GM12878 (cell line): Measurements from ENCODE around the gene DNAJC27. TPM values are rescaled to one million over a fixed set of nuclear protein-coding genes. Genes with fewer than 3 reads are reported as not detected.

Source experiments
- ATAC-seq: fragments of 200-7000 bp; cut with Tn5 transposase; 3 replicates; pipeline ENCODE4 v1.9.1; 2020; ENCODE audit warnings: mild to moderate bottlenecking, moderate library complexity
- BruUV-seq: library from RNA; stranded (reverse); fragments of 400-500 nt; replicated peaks from 2 replicates; lab custom pipeline; 2021; lab: Mats Ljungman, UMichigan
- CTCF ChIA-PET: fragments of 300-600 bp; sonication (Branson Sonifier 250); formaldehyde crosslinking; extraction: SDS; loops from one replicate; lab custom pipeline; 2021; ENCODE audit warnings: inconsistent platforms; lab: Yijun Ruan, JAX
- POLR2A ChIA-PET: fragments of 350-600 bp; formaldehyde crosslinking; extraction: SDS; loops from one replicate; lab custom pipeline; 2021; ENCODE audit warnings: inconsistent platforms; lab: Charles Lee
- RAD21 ChIA-PET: fragments of 300-600 bp; sonication (Branson Sonifier 250); formaldehyde crosslinking; loops from one replicate; lab custom pipeline; 2023; ENCODE audit warnings: antibody characterized with exemption; ENCODE audit not compliant: unreplicated experiment; lab: Charles Lee
- SMC1A ChIA-PET: fragments of 300-600 bp; sonication (Branson Sonifier 250); formaldehyde crosslinking; loops from one replicate; lab custom pipeline; 2023; ENCODE audit not compliant: unreplicated experiment, uncharacterized antibody; lab: Charles Lee
- DNase-seq: peaks from one replicate; pipeline ENCODE4 v3.0.0-alpha.2; 2011; ENCODE audit warnings: low read depth, low spot score
- FAIRE-seq: peaks from 3 replicates; lab custom pipeline; 2011; peaks lifted over from hg19 to GRCh38; lab: Jason Lieb, UNC
- H2AFZ ChIP-seq: 2 replicates; pipeline ENCODE4 v1.6.0; 2011; ENCODE audit warnings: low read depth, low read length, control low read depth; ENCODE audit not compliant: control insufficient read depth
- H3K27ac ChIP-seq: 2 replicates; pipeline ENCODE4 v1.5.1; 2011; ENCODE audit warnings: control low read depth; ENCODE audit not compliant: control insufficient read depth, insufficient read depth
- H3K27me3 ChIP-seq, 2 experiments: replicated peaks in 1 of 2; 2 replicates each; pipeline versions ENCODE4 v1.6.0 to v1.6.1; 2011; ENCODE audit warnings: low read length in 1 of 2; ENCODE audit not compliant: control insufficient read depth in 2 of 2, insufficient read depth in 2 of 2
- H3K36me3 ChIP-seq, 2 experiments: 2 replicates each; pipeline ENCODE4 v1.5.1; 2011; ENCODE audit warnings: low read length in 1 of 2; ENCODE audit not compliant: control insufficient read depth in 2 of 2, insufficient read depth in 2 of 2
- H3K4me1 ChIP-seq: 2 replicates; pipeline ENCODE4 v1.6.1; 2011; ENCODE audit warnings: mild to moderate bottlenecking, low read length, moderate library complexity, mixed read lengths; ENCODE audit not compliant: control insufficient read depth, insufficient read depth
- H3K4me2 ChIP-seq: 2 replicates; pipeline ENCODE4 v1.6.0; 2011; ENCODE audit warnings: control low read depth; ENCODE audit not compliant: control insufficient read depth, insufficient read depth
- H3K4me3 ChIP-seq: fragments of 200-600 bp; sonication (generic); 2 replicates; pipeline ENCODE4 v1.5.1; 2016
- H3K79me2 ChIP-seq: 2 replicates; pipeline ENCODE4 v1.6.0; 2011; ENCODE audit warnings: low read length; ENCODE audit not compliant: control insufficient read depth, insufficient read depth
- H3K9ac ChIP-seq: 2 replicates; pipeline ENCODE4 v1.8.0; 2011; ENCODE audit warnings: low read length, control low read depth, mixed read lengths; ENCODE audit not compliant: control insufficient read depth, insufficient read depth
- H3K9me3 ChIP-seq: replicated peaks from 3 replicates; pipeline ENCODE4 v1.5.1; 2011; ENCODE audit warnings: mild to moderate bottlenecking, low read length; ENCODE audit not compliant: control insufficient read depth, insufficient read depth
- H4K20me1 ChIP-seq: 2 replicates; pipeline ENCODE4 v1.6.0; 2011; ENCODE audit not compliant: control insufficient read depth, insufficient read depth
- CHD2 ChIP-seq: IDR thresholded peaks from 2 replicates; pipeline ENCODE4 v1.6.1; 2011; ENCODE audit warnings: low read depth, low read length, improper control_type of control experiment, borderline replicate concordance
- CREB1 ChIP-seq: IDR thresholded peaks from 2 replicates; pipeline ENCODE4 v1.6.1; 2012; ENCODE audit warnings: low read depth, mild to moderate bottlenecking, inconsistent platforms
- ELK1 ChIP-seq: IDR thresholded peaks from 2 replicates; pipeline ENCODE4 v1.6.1; 2012; ENCODE audit warnings: low read depth, low read length, improper control_type of control experiment
- EP300 ChIP-seq, 2 experiments: fragments of 150-350 bp in 1 of 2; IDR thresholded peaks; 2 replicates each; pipeline ENCODE4 v1.6.1; 2011 to 2012; ENCODE audit warnings: low read depth in 2 of 2, low read length in 2 of 2, borderline replicate concordance in 1 of 2, improper control_type of control experiment in 1 of 2, inconsistent platforms in 1 of 2; ENCODE audit not compliant: control insufficient read depth in 1 of 2
- FOXM1 ChIP-seq: IDR thresholded peaks from 2 replicates; pipeline ENCODE4 v1.6.1; 2012; ENCODE audit warnings: low read depth, mild to moderate bottlenecking, inconsistent platforms, low read length, moderate library complexity
- KLF5 ChIP-seq: fragments of 450-650 bp; IDR thresholded peaks from 2 replicates; pipeline ENCODE4 v1.6.1; 2014; ENCODE audit warnings: mild to moderate bottlenecking; ENCODE audit not compliant: partially characterized antibody
- NR2C2 ChIP-seq: IDR thresholded peaks from 2 replicates; pipeline ENCODE4 v1.6.1; 2011; ENCODE audit warnings: borderline replicate concordance, low read depth; ENCODE audit not compliant: control insufficient read depth, insufficient read length
- YY1 ChIP-seq: IDR thresholded peaks from 2 replicates; pipeline ENCODE4 v1.6.1; 2011; ENCODE audit warnings: low read depth, mild to moderate bottlenecking, low read length
- ZBTB40 ChIP-seq: fragments of 450-650 bp; IDR thresholded peaks from 2 replicates; pipeline ENCODE4 v1.6.1; 2016; ENCODE audit warnings: mild to moderate bottlenecking, moderate library complexity, borderline replicate concordance
- ZNF274 ChIP-seq: IDR thresholded peaks from one replicate; pipeline ENCODE4 v1.8.0; 2011; ENCODE audit not compliant: insufficient read length, insufficient read depth
- WGBS: methylation state at CpG from one replicate; pipeline ENCODE4 v1.1.6; 2016; ENCODE audit warnings: low lambda C conversion rate; ENCODE audit not compliant: insufficient replicate concordance, insufficient coverage; ENCODE audit errors: missing lambda C conversion rate; 5-methylcytosine and 5-hydroxymethylcytosine counted together
- in situ Hi-C: fragments of 300-500 bp; cut with MboI; formaldehyde crosslinking; loops from 9 replicates; pipeline ENCODE4 v1.14.3; 2018; ENCODE audit warnings: mixed read lengths
- intact Hi-C: fragments of 100-400 bp; cut with micrococcal nuclease; formaldehyde crosslinking; loops from one replicate; pipeline ENCODE4 v1.14.2; 2022; ENCODE audit not compliant: unreplicated experiment
- polyA plus RNA-seq, 11 experiments: library from polyadenylated mRNA; depleted of rRNA in 4 of 11; unstranded in 6 of 11; stranded (reverse) in 5 of 11; fragments of >200 nt; fragmentation: Nextera tagmentation in 4 of 11; fragmentation: Illumina TruSeq in 1 of 11; extraction: Ambion mirVana in 4 of 11; extraction: Trizol in 1 of 11; gene quantifications; 1 replicate in 1 of 11; 2 replicates in 10 of 11; pipeline versions ENCODE4 v1.2.1 to v1.2.3, GENCODE V29; 2011 to 2016; ENCODE audit warnings: inconsistent platforms in 2 of 11, missing spikeins in 2 of 11, low read depth in 1 of 11
- total RNA-seq, 4 experiments: library from RNA; depleted of rRNA in 3 of 4; stranded (reverse); fragments of >200 nt in 3 of 4; fragmentation: Illumina TruSeq in 1 of 4; extraction: Trizol in 1 of 4; gene quantifications; 2 replicates each; pipeline versions ENCODE4 v1.2.1 to v1.2.3, GENCODE V29; 2013 to 2021

Gene DNAJC27
- total and polyA plus RNA-seq, 10 of the 15 experiments (the other 5 are each of a cell fraction or from before 2014, with no cell fraction given): 0.95 to 9.6 (median 3.7) TPM

- Histone ChIP-seq H3K4me1 (peaks cover 28% of the 10 kb centered on the region), H3K9me3 (no peaks in the 10 kb centered on the region), H3K79me2 (peaks cover 46% of the 10 kb centered on the region), H3K36me3 (peaks cover 1 to 4% of the 10 kb centered on the region in 2 experiments; a peak in 3 of 4 replicates), H3K27ac (no peak overlapping the region)
- POLR2A ChIA-PET: interaction anchor here (0.5 kb wide), 1 partner anchor 12 kb away, joined by 3 read pairs; no protein-coding TSS in a partner anchor
- ATAC-seq (no peak), FAIRE-seq (no peak), DNase-seq (no peak)
- 96% methylated on average over 12 of the region's 12 CpGs for WGBS
- SMC1A ChIA-PET: no interaction called here
- BruUV-seq: no TSS peak
- intact Hi-C loops: no loop called here
- TF ChIP-seq ZNF274 (no peak), CREB1 (no peak), ELK1 (no peak), YY1 (no peak), FOXM1 (no peak), EP300 (IDR thresholded peaks at IDR 0.05; ENCODE audit: borderline replicate concordance in 1 of 2, control insufficient read depth in 1 of 2, low read depth in 2 of 2, low read length in 2 of 2) (no peak), KLF5 (no peak), NR2C2 (no peak), ZBTB40 (no peak), CHD2 (no peak)
- TF ChIP-seq, all 136 proteins: peak for 0
- H3K27me3 ChIP-seq: no peaks in the 10 kb centered on the region
- ChIA-PET RAD21 (interaction anchor here (2.0 kb wide), 1 partner anchor 13 kb away, joined by 6 read pairs; no protein-coding TSS in a partner anchor), CTCF (interaction anchor here (1.0 to 1.3 kb wide), 3 partner anchors 57 to 507 kb away, joined by 3 read pairs; no protein-coding TSS in a partner anchor)
- H2AFZ ChIP-seq: no peak overlapping the region
- H4K20me1 ChIP-seq: peaks cover 7% of the 10 kb centered on the region; the same call in 1 of the 2 replicates
- H3K4me3 ChIP-seq: peak overlapping the region; percentile 92; the same call in 1 of the 2 replicates
- H3K4me2 ChIP-seq: peak overlapping the region; percentile 93
- in situ Hi-C loops: no loop called here
- H3K9ac ChIP-seq: peak overlapping the region; percentile 28; the same call in 1 of the 2 replicates
Measured at GRCh38 chr2:24917731-24918325, 53.9 kb downstream of the DNAJC27 start.
